Adrenal gland (tissue), 12 donors: ENCODE data around the gene SPEG. TPM values are rescaled to one million over a fixed set of nuclear protein-coding genes. Genes with fewer than 3 reads are reported as not detected.

Experiments used
- DNase-seq, 7 donors: peaks; one replicate each; pipeline ENCODE4 v3.0.0-alpha.2; 2019 to 2020
- H3K27ac ChIP-seq, 5 donors: fragments of 200-600 bp; sonication (generic) in 4 of 5; 1 replicate in 3 of 5; 2 replicates in 2 of 5; pipeline versions ENCODE4 v1.5.1 to v1.8.0; 2016 to 2020; ENCODE audit warnings: mild to moderate bottlenecking in 1 of 5
- H3K27me3 ChIP-seq: fragments of 200-600 bp; 2 replicates; pipeline ENCODE4 v1.8.0; 2021
- H3K36me3 ChIP-seq, 2 donors: fragments of 200-600 bp; replicated peaks in 1 of 2; 1 replicate in 1 of 2; 2 replicates in 1 of 2; pipeline versions ENCODE4 v1.5.1 to v1.8.0; 2018 to 2022
- H3K4me1 ChIP-seq, 2 donors: fragments of 200-600 bp; replicated peaks in 1 of 2; 1 replicate in 1 of 2; 2 replicates in 1 of 2; pipeline versions ENCODE4 v1.5.1 to v1.8.0; 2018 to 2021
- H3K4me3 ChIP-seq, 4 donors: fragments of 200-600 bp; sonication (generic) in 3 of 4; one replicate each; pipeline ENCODE4 v1.5.1; 2016 to 2018
- H3K9me3 ChIP-seq, 3 donors: fragments of 200-600 bp; sonication (generic) in 1 of 3; replicated peaks in 1 of 3; 1 replicate in 2 of 3; 2 replicates in 1 of 3; pipeline versions ENCODE4 v1.5.1 to v1.8.0; 2016 to 2021
- CTCF ChIP-seq, 6 experiments: fragments of 450-650 bp in 4 of 6; fragments of 200-600 bp in 2 of 6; sonication (generic) in 1 of 6; IDR thresholded peaks; 1 replicate in 5 of 6; 2 replicates in 1 of 6; pipeline versions ENCODE4 v1.5.1 to v1.8.0; 2016 to 2021; ENCODE audit warnings: antibody characterized with exemption in 6 of 6, mild to moderate bottlenecking in 2 of 6, moderate library complexity in 1 of 6
- POLR2A ChIP-seq, 2 donors: fragments of 450-650 bp; IDR thresholded peaks; one replicate each; pipeline ENCODE4 v1.6.1; 2017; ENCODE audit warnings: antibody characterized with exemption in 2 of 2, mild to moderate bottlenecking in 2 of 2, moderate library complexity in 1 of 2
- WGBS, 4 donors: extraction: QIAGEN DNeasy Blood & Tissue Kit in 2 of 4; methylation state at CpG; one replicate each; pipeline versions ENCODE4 v1.1.5 to v1.1.7; 2013 to 2017; 5-methylcytosine and 5-hydroxymethylcytosine counted together
- intact Hi-C, 2 donors: fragments of 100-400 bp; cut with DNase I; formaldehyde crosslinking; loops; one replicate each; pipeline versions ENCODE4 v1.14.1 to v1.15.0; 2022 to 2023
- polyA plus RNA-seq, 3 donors: library from polyadenylated mRNA; stranded (reverse); fragments of 200-250 nt in 2 of 3; fragments of 350-450 nt in 1 of 3; fragmentation: Illumina TruSeq in 1 of 3; extraction: RNeasy Lipid Tissue Mini Kit (QIAGEN cat#74804) in 1 of 3; gene quantifications; one replicate each; pipeline ENCODE4 v1.2.3, GENCODE V29; 2013 to 2014
- total RNA-seq, 9 donors: library from RNA; depleted of rRNA in 4 of 9; stranded (reverse); fragments of >200 nt in 4 of 9; fragments of 120-200 nt in 1 of 9; fragmentation: NEBNext Ultra II Directional in 1 of 9; extraction: Animal tissue kit (Norgen Biotek cat#: 25700) in 1 of 9; gene quantifications; one replicate each; pipeline versions ENCODE4 v1.1.0 to v1.2.4, GENCODE V29; 2013 to 2023
- donor health status: healthy with polysubstance abuse.
- donor health status: Bipolar disorder and iron deficiency.
- donor health status: DM: yes; HTN: yes; CAD: no.
- donor health status: DM: no; HTN: no; CAD: no.
- donor health status: DM: no; HTN: no; CAD: no.
- donor health status: DM: yes; HTN: yes; CAD: no.

The SPEG gene
- total and polyA plus RNA-seq, 12 donors, result 0.66 to 178 (median 5.5) TPM

DNA sequence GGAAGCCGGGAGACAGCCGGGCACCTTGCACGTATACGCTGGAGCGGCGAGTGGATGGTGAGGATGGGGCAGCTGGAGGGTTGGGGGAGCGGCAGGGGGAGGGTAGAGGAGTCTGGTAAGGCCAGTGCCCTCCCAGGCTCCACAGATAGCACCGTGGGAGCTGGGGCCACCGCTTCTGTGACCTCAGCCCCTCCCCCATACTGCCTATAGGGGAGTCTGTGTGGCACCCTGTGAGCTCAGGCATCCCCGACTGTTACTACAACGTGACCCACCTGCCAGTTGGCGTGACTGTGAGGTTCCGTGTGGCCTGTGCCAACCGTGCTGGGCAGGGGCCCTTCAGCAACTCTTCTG, 54.2 kb downstream of the SPEG start:
- intact Hi-C loops, result no loop called here
- TF ChIP-seq POLR2A (IDR thresholded peaks at IDR 0.05) (no peak), CTCF (IDR thresholded peaks at IDR 0.05) (no peak)

GRCh38 chr2:219489315-219489714, 54.7 kb downstream of the SPEG start:
- Histone ChIP-seq H3K27me3 (peaks cover 24% of the 10 kb centered on the region), H3K4me3 (no peak overlapping the region), H3K27ac (no peak overlapping the region), H3K9me3 (no peaks in the 10 kb centered on the region), H3K36me3 (no peaks in the 10 kb centered on the region), H3K4me1 (peaks cover 0 to 2% of the 10 kb centered on the region in 2 donors)
- no peak for DNase-seq
- intact Hi-C loops, result no loop called here
- WGBS, 4 donors, result 69 to 83% (median 79%) methylated on average over 4 to 9 of the region's 9 CpGs
- TF ChIP-seq POLR2A (IDR thresholded peaks at IDR 0.05) (no peak), CTCF (IDR thresholded peaks at IDR 0.05) (no peak)

More for the DNA sequence above, 54.2 kb downstream of the SPEG start:
- H3K9me3 ChIP-seq, result no peaks in the 10 kb centered on the region
- H3K4me3 ChIP-seq, result no peak overlapping the region
- H3K27ac ChIP-seq, result no peak overlapping the region
- no peak for DNase-seq
- H3K4me1 ChIP-seq, result peaks cover 0 to 4% of the 10 kb centered on the region in 2 donors
- H3K27me3 ChIP-seq, result peaks cover 28% of the 10 kb centered on the region
- H3K36me3 ChIP-seq, result no peaks in the 10 kb centered on the region
- 82 to 92% (median 85%) methylated on average over 5 to 14 of the region's 14 CpGs for WGBS, 4 donors

GRCh38 chr2:219490186-219490585, 55.5 kb downstream of the SPEG start:
- 86 to 91% (median 89%) methylated on average over 11 to 23 of the region's 23 CpGs for WGBS, 4 donors

DNA sequence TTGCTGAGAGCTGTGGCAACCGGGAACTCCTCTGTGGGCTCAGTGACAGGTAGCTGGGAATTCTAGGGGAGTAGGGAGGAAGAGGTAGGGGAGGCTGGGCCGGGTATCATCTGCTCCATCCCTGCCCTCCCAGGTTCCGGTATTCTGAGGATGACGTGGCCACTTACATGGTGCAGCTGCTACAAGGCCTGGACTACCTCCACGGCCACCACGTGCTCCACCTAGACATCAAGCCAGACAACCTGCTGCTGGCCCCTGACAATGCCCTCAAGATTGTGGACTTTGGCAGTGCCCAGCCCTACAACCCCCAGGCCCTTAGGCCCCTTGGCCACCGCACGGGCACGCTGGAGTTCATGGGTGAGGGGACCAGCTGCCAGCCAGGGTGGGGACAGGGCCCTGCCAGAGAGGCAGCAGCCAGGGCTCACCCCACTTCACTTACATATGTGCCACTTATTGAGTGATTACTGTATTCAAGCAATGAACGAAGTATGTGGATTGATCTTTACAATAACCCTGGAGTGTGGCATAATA, 56.0 kb downstream of the SPEG start:
- Histone ChIP-seq H3K4me1 (peaks cover 0 to 4% of the 10 kb centered on the region in 2 donors), H3K27me3 (peaks cover 10% of the 10 kb centered on the region), H3K36me3 (no peaks in the 10 kb centered on the region), H3K4me3 (no peak overlapping the region), H3K9me3 (no peaks in the 10 kb centered on the region), H3K27ac (no peak overlapping the region)
- WGBS, 4 donors, result 73 to 96% (median 88%) methylated on average over 4 to 10 of the region's 10 CpGs
- no peak for DNase-seq
- TF ChIP-seq POLR2A (IDR thresholded peaks at IDR 0.05) (no peak), CTCF (IDR thresholded peaks at IDR 0.05) (no peak)
- intact Hi-C loops, result loop anchor here in 1 of 2 donors (5.0 kb wide), 1 partner anchor 37 kb away; no protein-coding TSS in a partner anchor

More at GRCh38 chr2:219490186-219490585, 55.5 kb downstream of the SPEG start:
- H3K27me3 ChIP-seq, result peaks cover 15% of the 10 kb centered on the region
- H3K4me3 ChIP-seq, result no peak overlapping the region
- H3K9me3 ChIP-seq, result no peaks in the 10 kb centered on the region
- TF ChIP-seq POLR2A (IDR thresholded peaks at IDR 0.05) (no peak), CTCF (IDR thresholded peaks at IDR 0.05) (no peak)
- no peak for DNase-seq
- intact Hi-C loops, result loop anchor here in 1 of 2 donors (5.0 kb wide), 1 partner anchor 37 kb away; no protein-coding TSS in a partner anchor
- H3K36me3 ChIP-seq, result no peaks in the 10 kb centered on the region
- H3K27ac ChIP-seq, result no peak overlapping the region
- no peaks in the 10 kb centered on the region for H3K4me1 ChIP-seq
